ENCODE data around the gene PKNOX2. TPM values are rescaled to one million over a fixed set of nuclear protein-coding genes. Genes with fewer than 3 reads are reported as not detected.

The PKNOX2 gene
- total and polyA plus RNA-seq, 9 donors, result 10.6 to 42.3 (median 30.0) TPM

GRCh38 chr11:125379981-125380380, 215.4 kb downstream of the PKNOX2 start:
- Histone ChIP-seq H3K27me3 (no peaks in the 10 kb centered on the region), H3K27ac (no peak overlapping the region), H3K4me3 (no peak overlapping the region), H3K9me3 (no peaks in the 10 kb centered on the region), H3K36me3 (no peaks in the 10 kb centered on the region), H3K4me1 (ENCODE audit: insufficient read depth) (peaks cover 5% of the 10 kb centered on the region)
- intact Hi-C loops (cut with DNase I), result no loop called here
- DNase-seq, result no peak
- WGBS, 3 donors, result 79 to 90% (median 85%) methylated on average over 14 of the region's 14 CpGs
- TF ChIP-seq EP300 (IDR thresholded peaks at IDR 0.05) (no peak), CTCF (IDR thresholded peaks at IDR 0.05) (no peak), POLR2A (IDR thresholded peaks at IDR 0.05) (no peak)

GRCh38 chr11:125380756-125381445, 216.3 kb downstream of the PKNOX2 start:
- intact Hi-C loops (cut with DNase I), result no loop called here
- peaks cover 5% of the 10 kb centered on the region for H3K4me1 ChIP-seq (ENCODE audit: insufficient read depth)
- 89 to 92% (median 89%) methylated on average over 9 of the region's 9 CpGs for WGBS, 3 donors
- H3K27me3 ChIP-seq, result no peaks in the 10 kb centered on the region
- no peak overlapping the region for H3K27ac ChIP-seq
- TF ChIP-seq EP300 (IDR thresholded peaks at IDR 0.05), result no peak
- no peak for TF ChIP-seq POLR2A (IDR thresholded peaks at IDR 0.05)
- no peak for TF ChIP-seq CTCF (IDR thresholded peaks at IDR 0.05)
- no peaks in the 10 kb centered on the region for H3K9me3 ChIP-seq
- no peaks in the 10 kb centered on the region for H3K36me3 ChIP-seq
- DNase-seq, result peak in 1 of 5 donors; percentile 7
- no peak overlapping the region for H3K4me3 ChIP-seq

GRCh38 chr11:125381499-125382044, 217.0 kb downstream of the PKNOX2 start:
- H3K9me3 ChIP-seq, result no peaks in the 10 kb centered on the region
- no peaks in the 10 kb centered on the region for H3K27me3 ChIP-seq
- H3K27ac ChIP-seq, result no peak overlapping the region
- intact Hi-C loops (cut with DNase I), result no loop called here
- H3K4me1 ChIP-seq (ENCODE audit: insufficient read depth), result peaks cover 5% of the 10 kb centered on the region
- DNase-seq, result peak in 1 of 5 donors; percentile 13
- H3K36me3 ChIP-seq, result no peaks in the 10 kb centered on the region
- TF ChIP-seq CTCF (IDR thresholded peaks at IDR 0.05), result no peak
- no peak for TF ChIP-seq POLR2A (IDR thresholded peaks at IDR 0.05)
- TF ChIP-seq EP300 (IDR thresholded peaks at IDR 0.05), result no peak
- WGBS, 3 donors, result 89 to 91% (median 90%) methylated on average over 7 of the region's 7 CpGs
- no peak overlapping the region for H3K4me3 ChIP-seq

- Histone ChIP-seq H3K27me3 (no peaks in the 10 kb centered on the region), H3K27ac (no peak overlapping the region), H3K4me3 (no peak overlapping the region), H3K9me3 (no peaks in the 10 kb centered on the region), H3K4me1 (ENCODE audit: insufficient read depth) (peaks cover 5% of the 10 kb centered on the region), H3K36me3 (no peaks in the 10 kb centered on the region)
- DNase-seq, result peak in 1 of 5 donors; percentile 23
- TF ChIP-seq POLR2A (IDR thresholded peaks at IDR 0.05) (no peak), EP300 (IDR thresholded peaks at IDR 0.05) (no peak), CTCF (IDR thresholded peaks at IDR 0.05) (no peak)
- WGBS, 3 donors, result 36 to 58% (median 46%) methylated on average over 12 of the region's 12 CpGs
- intact Hi-C loops (cut with DNase I), result no loop called here
These were observed 217.8 kb downstream of the PKNOX2 start for GRCh38 chr11:125382314-125382791.

Measured in ovary (tissue), 9 donors.